HG03139 (cell line): Measurements from ENCODE around the gene MKX.

Experiments
- ATAC-seq: cut with Tn5 transposase; IDR thresholded peaks from one replicate; pipeline ENCODE4 v1.9.1; 2021; ENCODE audit not compliant: unreplicated experiment

The MKX gene

DNA sequence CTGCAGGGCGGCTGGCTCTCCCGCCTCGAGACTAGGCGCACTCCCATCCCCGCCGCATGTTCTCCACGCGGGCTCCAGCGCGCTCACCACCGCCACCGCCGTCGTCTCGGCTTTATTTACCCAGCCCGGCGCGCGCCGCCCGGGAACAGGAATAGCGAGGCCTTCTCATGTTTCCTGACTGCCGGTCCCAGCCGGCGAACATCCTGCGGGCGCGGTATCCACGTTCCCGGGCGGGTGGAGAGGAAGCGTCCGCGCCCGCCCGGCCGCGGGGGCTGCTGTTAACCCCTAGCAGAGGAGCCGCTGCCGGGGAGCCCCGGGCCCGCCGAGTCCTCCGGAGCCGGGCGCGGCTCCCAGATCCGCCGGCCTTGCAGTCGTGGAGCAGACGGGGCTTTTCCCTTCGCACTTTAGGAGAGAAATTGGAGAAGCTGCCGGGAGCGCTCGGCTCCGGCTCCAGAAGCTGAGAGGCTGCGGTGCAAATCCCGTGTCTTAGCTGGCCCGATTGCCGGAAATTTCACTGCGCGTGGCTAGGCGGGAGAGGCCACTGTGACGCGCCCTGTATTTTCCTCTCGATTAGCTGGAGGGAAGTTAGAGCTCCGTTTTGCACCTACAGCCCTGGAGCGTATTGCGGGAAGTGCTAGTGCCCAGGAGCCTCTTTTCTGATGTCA, at the start of gene MKX:
MKX (minus strand) TSS at position 88 of the 665 bp plus-strand sequence. CDS start 2,404 bp downstream, outside the sequence.
- no peak for ATAC-seq

DNA sequence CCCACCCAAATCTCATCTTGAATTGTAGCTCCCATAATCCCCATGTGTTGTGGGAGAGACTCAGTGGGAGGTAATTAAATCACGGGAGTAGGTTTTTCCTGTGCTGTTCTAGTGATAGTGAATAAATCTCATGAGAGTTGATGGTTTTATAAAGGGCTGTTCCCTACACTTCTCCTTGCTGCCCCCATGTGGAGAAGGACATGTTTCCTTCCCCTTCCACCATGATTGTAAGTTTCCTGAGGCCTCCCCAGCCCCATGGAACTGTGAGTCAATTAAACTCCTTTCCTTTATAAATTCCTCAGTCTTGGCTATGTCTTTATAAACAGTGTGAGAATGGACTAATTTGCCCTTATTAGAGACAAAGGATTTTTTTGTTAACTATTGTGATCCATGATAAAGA, 48.5 kb upstream of the MKX start:
- no peak for ATAC-seq

DNA sequence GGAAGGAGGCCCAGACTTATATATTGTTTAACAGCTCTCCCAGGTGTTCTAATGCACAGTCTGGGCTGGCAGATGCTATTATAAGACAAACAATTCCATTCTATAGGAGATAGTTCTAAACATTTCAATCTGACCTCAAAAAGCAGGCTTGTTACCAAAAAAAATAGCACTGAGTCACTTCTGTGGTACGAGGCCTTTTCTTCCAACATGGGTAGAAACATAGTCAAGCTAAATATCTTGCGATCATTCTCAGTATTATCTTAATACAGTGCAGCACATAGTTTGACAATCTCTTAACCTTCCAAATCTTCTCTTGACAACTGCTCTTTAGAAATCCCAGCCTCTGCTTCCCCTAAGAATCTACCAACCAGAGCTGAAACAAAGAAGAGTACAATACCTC, 46.6 kb upstream of the MKX start:
- ATAC-seq, result no peak

DNA sequence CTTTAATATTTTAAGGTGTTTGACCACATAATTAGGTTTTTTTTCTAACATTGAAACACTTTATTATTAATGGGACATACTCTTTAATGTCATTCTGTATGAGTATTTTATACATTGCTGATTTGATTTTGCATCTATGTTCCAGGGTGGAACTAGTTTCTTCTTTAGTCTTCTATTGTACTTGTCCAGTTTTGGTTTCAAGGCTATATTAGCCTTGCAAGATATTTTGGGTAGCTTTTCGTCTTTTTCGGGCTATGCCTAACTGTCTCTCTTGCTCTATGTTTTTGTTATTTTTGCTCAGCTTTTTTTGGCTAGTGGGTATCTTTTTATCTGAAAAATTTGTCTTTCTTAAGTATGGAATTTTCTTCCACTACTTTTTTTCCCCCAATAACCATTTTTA, 38.7 kb upstream of the MKX start:
- no peak for ATAC-seq

DNA sequence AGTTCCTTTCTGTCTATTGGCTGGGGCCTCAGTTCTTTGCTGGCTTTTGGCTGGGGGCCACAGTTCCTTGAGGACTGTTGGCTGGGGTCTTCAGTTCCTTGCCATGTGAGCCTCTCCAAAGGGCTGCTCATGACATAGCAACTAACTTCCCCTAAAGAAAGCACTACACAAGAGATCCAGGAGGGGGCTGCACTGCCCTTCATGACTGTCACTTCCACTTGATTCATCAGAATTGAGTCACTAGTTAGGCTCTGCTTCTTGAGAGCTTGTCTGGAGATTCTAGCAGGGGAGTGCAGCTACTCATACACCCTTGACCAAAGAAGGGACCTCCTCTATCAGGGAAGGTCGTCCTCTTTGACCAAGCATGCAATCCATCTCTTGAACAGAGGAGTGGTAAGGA, 38.0 kb upstream of the MKX start:
- ATAC-seq, result no peak

GRCh38 chr10:27779462-27780015, 33.9 kb upstream of the MKX start:
- no peak for ATAC-seq

GRCh38 chr10:27774831-27775230, 29.2 kb upstream of the MKX start:
- ATAC-seq, result no peak

DNA sequence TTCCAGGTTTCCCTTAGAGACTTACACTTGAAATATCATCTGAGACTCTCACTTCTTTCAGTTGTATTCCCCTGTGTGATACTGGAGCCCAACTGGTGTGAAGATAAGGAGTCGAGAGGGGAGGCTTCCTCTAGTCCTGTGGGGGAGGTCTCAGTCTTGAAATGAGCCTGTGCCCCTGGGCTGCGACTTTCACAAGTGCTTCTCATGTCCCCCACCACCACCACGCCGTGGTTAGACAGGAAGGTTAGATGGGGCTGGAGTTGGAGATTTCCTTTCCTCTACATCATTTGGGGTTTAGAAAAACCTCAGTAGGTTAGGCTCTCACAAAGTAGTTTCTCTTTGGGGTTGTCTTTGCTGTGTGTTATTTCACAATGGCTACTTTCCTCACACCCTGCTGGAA, 25.6 kb upstream of the MKX start:
- no peak for ATAC-seq

DNA sequence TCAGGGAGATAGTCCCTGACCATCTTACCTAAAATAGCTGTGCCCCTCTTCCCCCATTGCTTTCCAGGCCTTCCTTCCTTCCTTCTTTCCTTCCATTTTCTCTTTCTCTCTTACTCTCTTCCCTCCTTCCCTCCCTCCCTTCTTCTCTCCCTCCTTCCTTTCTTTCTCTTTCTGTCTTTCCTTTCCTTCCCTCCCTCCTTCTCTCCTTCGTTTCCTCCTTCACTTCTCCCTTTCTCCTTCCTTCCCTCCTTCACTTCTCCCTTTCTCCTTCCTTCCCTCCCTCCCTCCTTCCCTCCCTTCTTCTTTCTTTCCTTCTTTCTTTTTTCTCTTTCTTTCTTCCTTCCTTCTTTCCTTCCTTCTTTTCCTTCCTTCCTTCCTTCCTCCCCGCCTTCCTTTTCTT, 24.6 kb upstream of the MKX start:
- ATAC-seq, result no peak

DNA sequence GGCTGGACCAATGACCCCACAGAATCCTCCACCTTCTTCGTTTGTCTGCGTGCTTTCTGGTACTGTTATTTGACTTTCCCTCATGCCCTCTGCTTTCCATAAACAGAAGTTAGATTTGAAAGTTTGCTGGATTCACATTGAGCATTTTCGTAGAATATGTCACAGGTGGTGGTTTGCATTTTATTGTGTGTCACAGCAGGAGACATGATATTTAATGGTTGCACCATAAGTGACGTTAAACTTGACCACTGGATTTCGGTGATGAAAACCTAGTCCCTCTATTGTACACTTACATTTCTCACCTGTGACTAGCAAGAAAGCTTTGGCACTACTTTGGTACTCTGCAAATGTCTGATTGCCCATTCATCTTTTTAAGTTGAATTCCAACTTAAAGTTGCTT, 15.2 kb upstream of the MKX start:
- no peak for ATAC-seq

DNA sequence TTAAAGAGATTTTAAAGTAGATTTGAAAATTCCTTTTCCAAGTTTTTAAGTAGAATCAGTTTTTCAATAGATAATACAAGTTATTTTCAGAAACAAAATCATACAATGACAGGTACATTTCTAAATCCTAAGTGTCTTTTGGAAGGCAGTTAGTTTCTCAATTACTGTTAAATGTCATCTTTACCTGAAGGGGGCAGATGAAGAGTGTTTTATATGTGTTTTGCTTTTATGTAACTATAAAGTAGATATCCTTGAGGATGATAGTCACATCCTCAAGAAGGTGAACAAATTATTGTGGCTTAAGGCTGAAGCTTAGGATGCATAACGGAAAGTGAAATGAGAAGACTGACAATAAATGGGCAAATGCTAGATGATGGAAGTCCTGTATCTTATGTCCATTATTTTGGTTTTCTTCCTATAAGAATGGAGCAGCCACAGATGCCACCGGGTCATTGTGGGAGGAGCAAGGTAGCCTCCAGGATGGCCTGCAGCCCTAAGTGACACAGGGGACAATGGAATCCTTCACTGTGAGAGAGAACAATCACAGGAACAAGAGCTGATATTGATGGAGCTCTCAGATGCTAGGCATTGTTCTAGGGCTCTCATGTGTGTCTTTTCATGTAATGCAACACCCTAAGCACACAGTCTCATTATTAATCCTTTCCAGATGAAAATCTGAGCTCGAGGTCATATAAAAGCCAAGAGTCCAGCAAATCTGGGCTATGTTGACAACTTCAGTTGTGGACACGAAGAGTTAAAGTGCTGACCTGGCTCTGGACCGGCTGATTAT, 14.1 kb upstream of the MKX start:
- no peak for ATAC-seq

DNA sequence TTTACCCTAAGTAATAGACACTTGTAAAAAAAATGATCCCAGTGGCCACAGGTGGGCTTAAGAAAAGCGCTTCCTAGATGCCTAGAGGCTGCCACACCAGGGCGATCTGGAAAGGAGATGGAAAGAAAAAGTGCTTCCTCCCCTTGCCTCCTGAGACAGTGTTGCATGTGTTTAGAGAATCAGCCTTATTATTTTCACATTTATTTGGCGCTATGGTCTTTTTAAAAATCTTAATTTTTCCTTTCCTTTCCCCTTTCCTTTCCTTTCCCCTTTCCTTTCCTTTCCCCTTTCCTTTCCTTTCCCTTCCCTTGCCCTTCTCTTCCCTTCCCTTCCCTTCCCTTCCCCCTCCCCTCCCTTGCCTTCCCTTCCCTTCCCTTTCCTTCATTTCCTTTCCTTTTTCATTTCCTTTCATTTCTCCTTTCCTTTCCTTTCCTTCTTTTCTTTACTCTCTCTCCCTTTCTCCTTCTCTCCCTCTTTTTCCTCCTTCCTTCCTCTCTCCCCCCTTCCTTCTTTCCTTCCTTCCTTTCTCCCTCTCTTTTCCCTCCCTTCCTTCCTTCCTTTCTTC, 7.1 kb upstream of the MKX start:
- ATAC-seq, result no peak

GRCh38 chr10:27748601-27749000, 3.0 kb upstream of the MKX start:
- ATAC-seq, result no peak

- ATAC-seq, result no peak
Observed at GRCh38 chr10:27747096-27747451, 1.5 kb upstream of the MKX start.

DNA sequence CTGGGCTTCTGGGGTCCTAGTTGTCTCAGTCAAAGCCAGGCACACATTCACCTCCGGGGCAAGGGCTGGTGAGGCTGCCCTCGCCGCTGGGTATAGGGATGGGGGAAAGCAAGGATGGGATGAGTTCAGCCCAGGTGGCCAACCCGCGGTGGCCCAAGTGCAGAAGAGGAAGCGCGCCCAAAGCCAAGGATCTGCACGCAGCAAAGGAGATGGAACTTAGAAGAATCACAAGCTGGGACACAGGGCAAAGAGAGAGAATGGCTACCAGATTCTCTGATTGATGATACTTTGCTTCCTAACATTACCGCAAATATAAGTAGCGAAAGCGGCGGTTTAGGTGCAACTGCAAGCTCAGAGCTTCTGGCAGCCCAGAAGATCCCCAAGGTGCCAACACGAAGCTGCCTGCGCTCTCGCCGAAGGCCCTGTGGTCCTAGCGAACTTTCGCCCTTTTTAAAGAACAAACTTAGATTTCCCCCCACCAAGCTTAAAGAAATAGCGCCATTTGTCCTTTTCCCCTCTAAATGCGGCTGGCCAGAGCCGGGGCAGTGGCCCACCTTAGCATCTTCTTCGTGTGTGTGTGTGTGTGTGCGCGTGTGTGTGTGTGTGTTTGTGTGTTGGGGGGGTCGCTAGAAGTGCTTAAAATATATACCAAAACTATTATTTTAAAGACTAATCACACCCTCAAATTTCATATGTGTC, 927 bp upstream of the MKX start:
- no peak for ATAC-seq

DNA sequence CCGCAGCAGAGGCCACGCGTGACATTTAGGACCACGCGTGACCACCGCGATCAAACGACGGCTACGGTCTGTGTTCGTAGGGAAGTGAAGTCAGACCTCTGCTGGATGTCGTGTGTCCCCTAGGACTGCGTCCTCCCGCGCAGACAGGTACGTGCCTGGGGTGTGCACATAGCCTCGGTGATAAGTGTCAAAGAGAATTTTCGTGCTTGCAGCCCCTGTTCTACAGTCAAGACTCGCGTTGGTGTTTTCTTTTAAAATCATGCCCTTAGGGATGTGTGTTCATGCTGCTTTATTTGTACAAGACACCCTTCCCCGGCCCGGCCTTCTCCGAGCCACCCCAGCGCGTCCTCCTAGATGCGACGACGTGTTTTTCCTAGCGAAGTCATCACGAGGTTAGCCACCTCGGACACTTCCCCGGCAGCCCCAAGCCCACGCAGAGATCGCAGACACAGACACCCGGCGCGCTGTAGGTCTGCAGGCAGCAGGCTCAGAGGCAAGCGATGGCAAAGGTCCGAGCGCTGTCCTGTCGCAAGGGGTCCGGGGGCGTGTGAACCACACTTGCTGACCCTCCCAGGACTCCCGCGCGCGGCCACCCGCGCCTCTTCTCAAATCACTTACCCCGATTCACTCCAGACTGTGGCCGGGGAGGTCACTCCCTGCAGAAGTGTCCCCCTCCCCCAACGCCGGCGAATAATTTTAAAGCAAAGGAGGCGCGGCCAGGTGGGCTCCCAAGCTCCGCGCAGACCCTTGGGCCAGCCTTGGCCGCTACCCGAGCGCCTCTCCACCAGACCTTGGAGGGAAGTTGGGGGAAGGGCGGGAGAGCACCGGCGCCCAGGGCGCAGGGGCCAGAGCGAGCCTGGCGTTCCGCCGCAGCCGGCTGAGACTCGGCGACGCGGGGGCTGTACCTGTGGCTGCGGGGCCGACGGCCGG, 552 bp downstream of the MKX start:
- ATAC-seq, result no peak

- no peak for ATAC-seq
Observed at GRCh38 chr10:27743877-27744801, 1.5 kb downstream of the MKX start.

- ATAC-seq, result no peak
Observed at GRCh38 chr10:27743012-27743876, 2.4 kb downstream of the MKX start.
